OCI-LY3 (cell line): ENCODE results near the gene SPSB3.

Experiments used
- H2AFZ ChIP-seq: fragments of 200-600, 300-600 bp; shearing (Covaris generic); 2 replicates; pipeline ENCODE4 v1.6.0; 2014; ENCODE audit warnings: antibody characterized with exemption, low read depth, low read length
- H3K27ac ChIP-seq: fragments of 200-600, 300-600 bp; sonication (generic); 2 replicates; pipeline ENCODE4 v1.5.1; 2014; ENCODE audit warnings: mild to moderate bottlenecking, low read length, moderate library complexity, mixed read lengths
- H3K27me3 ChIP-seq: fragments of 200-600, 300-600 bp; sonication (generic); 2 replicates; pipeline ENCODE4 v1.6.1; 2014; ENCODE audit warnings: low read depth, low read length, mixed read lengths
- H3K36me3 ChIP-seq: fragments of 200-600, 300-600 bp; sonication (generic); replicated peaks from 2 replicates; pipeline ENCODE3; 2014; ENCODE audit warnings: low read depth, low read length, mixed read lengths
- H3K4me1 ChIP-seq: fragments of 300-600, 200-600 bp; sonication (generic); 2 replicates; pipeline ENCODE4 v1.6.1; 2014; ENCODE audit warnings: low read length, mixed read lengths
- H3K4me2 ChIP-seq: fragments of 200-600, 300-600 bp; sonication (generic); 2 replicates; pipeline ENCODE4 v1.6.1; 2014; ENCODE audit warnings: low read length, mixed read lengths
- H3K4me3 ChIP-seq: fragments of 300-600, 200-600 bp; sonication (generic); 2 replicates; pipeline ENCODE4 v1.5.1; 2014; ENCODE audit warnings: antibody characterized with exemption, mild to moderate bottlenecking, low read length, moderate library complexity
- H3K79me2 ChIP-seq: fragments of 300-600, 200-600 bp; shearing (Covaris generic); 2 replicates; pipeline ENCODE4 v1.6.1; 2014; ENCODE audit warnings: mild to moderate bottlenecking, low read length, mixed read lengths
- H3K9ac ChIP-seq: fragments of 300-600, 200-600 bp; shearing (Covaris generic); 2 replicates; pipeline ENCODE4 v1.6.0; 2014; ENCODE audit warnings: mild to moderate bottlenecking, low read length, moderate library complexity
- H3K9me3 ChIP-seq: fragments of 200-600, 300-600 bp; shearing (Covaris generic); 2 replicates; pipeline ENCODE4 v1.6.1; 2014; ENCODE audit warnings: low read length, mixed read lengths; ENCODE audit not compliant: insufficient read depth
- H4K20me1 ChIP-seq: fragments of 200-600, 300-600 bp; sonication (generic); 2 replicates; pipeline ENCODE4 v1.6.1; 2016; ENCODE audit warnings: low read length, mixed read lengths; ENCODE audit not compliant: insufficient read depth
- EZH2phosphoT487 ChIP-seq: fragments of 200-600 bp; shearing (Covaris generic); IDR thresholded peaks from 2 replicates; pipeline ENCODE4 v1.6.1; 2018; ENCODE audit warnings: antibody characterized with exemption, mixed run types, low read depth
- TF ChIP-seq, protein P1 (sequence below): fragments of 200-600, 300-600 bp; sonication (generic); IDR thresholded peaks from 2 replicates; pipeline ENCODE4 v1.5.1; 2014; ENCODE audit warnings: antibody characterized with exemption, low read length, low read depth

Gene SPSB3

DNA sequence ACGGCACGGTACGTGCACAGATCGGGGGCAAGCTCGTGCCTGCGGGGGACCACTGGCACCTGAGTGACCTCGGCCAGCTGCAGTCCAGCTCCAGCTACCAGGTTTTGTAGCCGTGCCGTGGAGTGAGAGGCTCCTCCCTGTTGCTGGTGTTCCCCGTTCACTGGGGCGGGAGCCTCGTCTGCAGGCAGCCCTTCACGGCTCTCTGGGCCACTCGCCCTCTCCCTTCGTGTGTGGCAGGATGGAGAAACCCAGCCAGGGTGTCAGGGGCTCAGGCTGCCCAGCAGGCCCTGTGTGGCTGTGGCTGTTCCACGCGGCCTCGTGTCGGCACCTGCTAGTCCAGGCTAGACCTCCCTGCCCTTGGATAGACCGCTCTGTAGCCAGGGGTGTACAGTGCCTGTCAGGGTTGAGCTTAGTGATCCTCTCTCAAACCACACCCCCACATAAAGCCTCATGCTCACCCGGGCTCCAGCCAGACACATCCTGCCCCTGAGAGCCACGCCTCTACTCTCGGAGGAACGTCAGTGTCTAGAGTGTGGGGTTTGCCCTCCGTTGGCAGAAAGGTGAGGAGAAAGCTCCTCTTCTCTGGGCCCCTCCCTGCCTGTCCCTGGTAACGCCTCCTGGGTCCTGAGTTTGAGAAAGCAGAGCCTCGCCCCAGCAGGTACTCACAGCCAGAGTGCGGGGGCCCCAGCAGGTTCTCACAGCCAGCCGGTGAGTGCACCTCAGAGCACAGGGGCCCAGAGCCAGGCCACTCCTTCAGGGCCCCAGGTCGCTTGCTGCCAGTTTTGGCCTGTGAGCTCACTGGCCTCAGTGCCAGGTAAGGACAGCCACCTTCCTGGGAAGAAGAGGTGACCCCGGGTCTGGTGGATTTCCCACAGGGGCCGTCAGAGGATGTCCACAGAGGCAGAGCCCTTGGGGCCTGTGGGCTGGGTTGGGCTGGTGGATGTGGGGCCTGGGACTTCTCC lies 38.7 kb downstream of the SPSB3 start:
- Histone ChIP-seq H2AFZ (no peak overlapping the region), H3K4me2 (no peak overlapping the region), H3K36me3 (no peaks in the 10 kb centered on the region), H4K20me1 (no peaks in the 10 kb centered on the region), H3K4me3 (no peak overlapping the region), H3K79me2 (no peaks in the 10 kb centered on the region), H3K9me3 (no peaks in the 10 kb centered on the region), H3K9ac (no peak overlapping the region), H3K27ac (no peak overlapping the region), H3K27me3 (no peaks in the 10 kb centered on the region), H3K4me1 (no peaks in the 10 kb centered on the region)
- no peak for TF ChIP-seq EZH2phosphoT487

DNA sequence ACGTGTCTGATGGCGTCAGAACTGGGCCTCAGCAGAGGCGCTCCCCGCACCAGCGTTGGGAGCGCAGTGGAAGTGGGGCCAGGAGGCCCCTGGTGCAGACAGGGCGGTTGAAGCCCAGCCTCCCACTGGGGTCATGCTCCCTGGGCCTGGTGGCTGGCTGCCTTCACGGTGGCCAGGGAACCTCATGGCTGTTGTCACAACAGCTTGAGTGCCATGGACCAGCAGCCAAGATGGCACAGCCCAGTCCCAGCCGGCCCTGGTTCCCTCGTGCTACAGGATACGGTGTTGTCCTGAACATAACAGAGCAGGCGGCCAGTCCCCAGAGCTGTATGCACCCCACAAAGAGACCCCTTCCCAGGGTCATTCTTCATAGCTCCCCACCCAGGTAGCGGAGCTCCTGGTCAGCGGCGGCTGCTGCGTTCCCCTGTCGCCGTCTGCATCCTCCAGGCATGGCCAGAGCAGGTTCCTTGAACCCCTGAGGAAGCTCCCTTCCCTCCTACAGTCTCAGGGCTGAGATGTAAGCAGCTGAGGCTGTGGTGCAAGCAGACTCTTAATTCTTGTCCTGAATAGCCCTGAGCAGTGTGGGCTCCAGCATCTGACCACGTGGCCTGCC lies 40.7 kb downstream of the SPSB3 start:
- no peak for TF ChIP-seq EZH2phosphoT487
- TF ChIP-seq, protein P1, sequence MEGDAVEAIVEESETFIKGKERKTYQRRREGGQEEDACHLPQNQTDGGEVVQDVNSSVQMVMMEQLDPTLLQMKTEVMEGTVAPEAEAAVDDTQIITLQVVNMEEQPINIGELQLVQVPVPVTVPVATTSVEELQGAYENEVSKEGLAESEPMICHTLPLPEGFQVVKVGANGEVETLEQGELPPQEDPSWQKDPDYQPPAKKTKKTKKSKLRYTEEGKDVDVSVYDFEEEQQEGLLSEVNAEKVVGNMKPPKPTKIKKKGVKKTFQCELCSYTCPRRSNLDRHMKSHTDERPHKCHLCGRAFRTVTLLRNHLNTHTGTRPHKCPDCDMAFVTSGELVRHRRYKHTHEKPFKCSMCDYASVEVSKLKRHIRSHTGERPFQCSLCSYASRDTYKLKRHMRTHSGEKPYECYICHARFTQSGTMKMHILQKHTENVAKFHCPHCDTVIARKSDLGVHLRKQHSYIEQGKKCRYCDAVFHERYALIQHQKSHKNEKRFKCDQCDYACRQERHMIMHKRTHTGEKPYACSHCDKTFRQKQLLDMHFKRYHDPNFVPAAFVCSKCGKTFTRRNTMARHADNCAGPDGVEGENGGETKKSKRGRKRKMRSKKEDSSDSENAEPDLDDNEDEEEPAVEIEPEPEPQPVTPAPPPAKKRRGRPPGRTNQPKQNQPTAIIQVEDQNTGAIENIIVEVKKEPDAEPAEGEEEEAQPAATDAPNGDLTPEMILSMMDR: no peak
- Histone ChIP-seq H3K36me3 (no peaks in the 10 kb centered on the region), H3K9me3 (no peaks in the 10 kb centered on the region), H3K9ac (no peak overlapping the region), H3K4me1 (no peaks in the 10 kb centered on the region), H3K4me2 (no peak overlapping the region), H3K27me3 (no peaks in the 10 kb centered on the region), H4K20me1 (no peaks in the 10 kb centered on the region), H2AFZ (no peak overlapping the region), H3K79me2 (no peaks in the 10 kb centered on the region), H3K27ac (no peak overlapping the region), H3K4me3 (no peak overlapping the region)

DNA sequence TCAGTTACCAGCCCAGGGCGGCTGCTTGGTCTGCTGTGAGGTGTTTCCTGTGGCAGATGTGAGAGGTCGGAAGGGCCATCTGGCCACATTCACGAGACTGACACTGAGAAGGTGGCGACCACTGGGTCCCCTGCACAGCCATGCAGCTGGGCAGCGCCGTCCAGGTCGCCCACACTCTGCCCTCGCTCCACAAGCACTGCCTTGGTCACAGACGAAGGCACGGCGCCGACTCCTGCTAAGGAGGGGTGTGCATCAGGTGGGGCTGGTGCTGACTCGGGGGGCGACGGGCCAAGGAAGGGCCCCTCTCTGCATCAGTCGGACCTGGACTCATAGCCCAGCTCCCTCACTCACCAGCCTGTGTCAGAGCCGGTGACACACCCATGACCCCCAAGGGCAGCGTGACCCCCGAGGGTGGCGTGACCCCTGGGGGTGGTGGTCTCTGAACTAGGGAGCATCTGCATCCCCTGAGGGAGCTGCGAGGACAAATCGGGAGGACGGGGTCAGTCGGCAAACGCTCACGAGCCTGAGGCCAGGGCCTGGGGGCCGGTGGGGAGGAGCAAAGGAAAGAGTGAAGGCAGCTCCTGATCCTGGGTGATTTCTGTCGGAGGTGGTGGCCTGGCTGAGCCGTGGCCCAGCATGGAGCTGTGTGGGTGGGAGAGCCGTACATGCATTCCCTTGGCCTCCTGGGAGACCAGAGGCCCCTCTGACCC lies 41.4 kb downstream of the SPSB3 start:
- no peaks in the 10 kb centered on the region for H3K27me3 ChIP-seq
- H3K4me1 ChIP-seq: no peaks in the 10 kb centered on the region
- TF ChIP-seq EZH2phosphoT487: no peak
- TF ChIP-seq, protein P1: no peak
- no peak overlapping the region for H3K4me3 ChIP-seq
- H3K79me2 ChIP-seq: no peaks in the 10 kb centered on the region
- H3K36me3 ChIP-seq: no peaks in the 10 kb centered on the region
- no peaks in the 10 kb centered on the region for H3K9me3 ChIP-seq
- no peak overlapping the region for H2AFZ ChIP-seq
- H3K4me2 ChIP-seq: no peak overlapping the region
- H4K20me1 ChIP-seq: no peaks in the 10 kb centered on the region
- no peak overlapping the region for H3K27ac ChIP-seq
- no peak overlapping the region for H3K9ac ChIP-seq

DNA sequence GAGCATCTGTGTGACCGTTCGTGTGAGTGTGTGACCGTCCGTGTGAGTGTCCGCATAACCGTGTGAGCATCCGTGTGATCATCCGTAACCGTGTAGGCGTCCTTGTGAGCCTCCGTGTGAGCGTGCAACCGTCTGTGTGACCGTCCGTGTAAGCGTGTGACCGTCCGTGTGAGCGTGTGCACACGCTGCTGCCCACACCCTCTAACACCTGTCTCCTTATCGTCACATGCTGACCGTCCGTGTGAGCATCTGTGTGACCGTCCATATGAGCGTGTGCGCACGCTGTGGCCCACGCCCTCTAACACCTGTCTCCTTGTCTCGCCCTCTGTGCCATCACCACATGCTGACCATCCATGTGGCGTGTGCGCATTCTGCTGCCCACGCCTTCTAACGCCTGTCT lies 42.1 kb downstream of the SPSB3 start:
- Histone ChIP-seq H2AFZ (no peak overlapping the region), H3K27me3 (no peaks in the 10 kb centered on the region), H3K4me3 (no peak overlapping the region), H3K4me1 (no peaks in the 10 kb centered on the region), H3K9ac (no peak overlapping the region), H3K4me2 (no peak overlapping the region), H3K36me3 (no peaks in the 10 kb centered on the region), H3K79me2 (no peaks in the 10 kb centered on the region), H3K27ac (no peak overlapping the region), H3K9me3 (no peaks in the 10 kb centered on the region), H4K20me1 (no peaks in the 10 kb centered on the region)
- TF ChIP-seq EZH2phosphoT487: no peak
- TF ChIP-seq, protein P1: no peak
